GM12864 (cell line): ENCODE data around the gene CAB39L.

Experiments
- DNase-seq: peaks from one replicate; pipeline ENCODE4 v3.0.0-alpha.2; 2011; ENCODE audit warnings: low read depth
- H3K4me3 ChIP-seq: 2 replicates; pipeline ENCODE4 v1.5.1; 2011; ENCODE audit warnings: mild to moderate bottlenecking, low read depth, low read length, control low read depth
- TF ChIP-seq, protein P1 (sequence below): IDR thresholded peaks from 2 replicates; pipeline ENCODE4 v1.5.1; 2011; ENCODE audit warnings: low read depth, mild to moderate bottlenecking, moderate library complexity, low read length, control low read depth, inconsistent platforms; ENCODE audit errors: missing control alignments

CAB39L gene

DNA sequence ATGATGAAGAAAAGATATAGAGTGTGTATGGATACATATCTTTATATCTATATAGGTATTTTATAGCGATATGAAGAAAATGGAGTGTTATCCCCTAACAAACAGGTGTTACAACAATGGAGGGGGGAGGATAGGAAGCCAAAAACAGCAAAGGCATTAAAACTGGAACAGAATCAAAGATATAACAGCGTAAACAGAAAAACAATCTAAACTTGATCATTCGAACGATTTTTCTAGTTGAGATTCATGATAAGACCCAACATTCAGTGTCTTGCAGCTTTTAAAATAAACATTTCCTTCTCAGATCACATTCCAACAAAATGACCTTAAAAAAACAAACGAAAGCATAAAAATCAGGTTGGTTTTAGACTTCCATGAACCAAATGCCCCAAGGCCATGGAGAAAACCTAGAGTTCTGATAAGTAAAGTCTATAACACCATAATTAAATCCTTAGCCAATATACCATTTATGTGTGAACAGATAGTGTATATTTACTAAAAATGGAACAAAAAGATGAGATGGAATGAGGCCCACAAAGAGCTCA is 55.7 kb downstream of the CAB39L start:
- no peak for DNase-seq
- TF ChIP-seq, protein P1, sequence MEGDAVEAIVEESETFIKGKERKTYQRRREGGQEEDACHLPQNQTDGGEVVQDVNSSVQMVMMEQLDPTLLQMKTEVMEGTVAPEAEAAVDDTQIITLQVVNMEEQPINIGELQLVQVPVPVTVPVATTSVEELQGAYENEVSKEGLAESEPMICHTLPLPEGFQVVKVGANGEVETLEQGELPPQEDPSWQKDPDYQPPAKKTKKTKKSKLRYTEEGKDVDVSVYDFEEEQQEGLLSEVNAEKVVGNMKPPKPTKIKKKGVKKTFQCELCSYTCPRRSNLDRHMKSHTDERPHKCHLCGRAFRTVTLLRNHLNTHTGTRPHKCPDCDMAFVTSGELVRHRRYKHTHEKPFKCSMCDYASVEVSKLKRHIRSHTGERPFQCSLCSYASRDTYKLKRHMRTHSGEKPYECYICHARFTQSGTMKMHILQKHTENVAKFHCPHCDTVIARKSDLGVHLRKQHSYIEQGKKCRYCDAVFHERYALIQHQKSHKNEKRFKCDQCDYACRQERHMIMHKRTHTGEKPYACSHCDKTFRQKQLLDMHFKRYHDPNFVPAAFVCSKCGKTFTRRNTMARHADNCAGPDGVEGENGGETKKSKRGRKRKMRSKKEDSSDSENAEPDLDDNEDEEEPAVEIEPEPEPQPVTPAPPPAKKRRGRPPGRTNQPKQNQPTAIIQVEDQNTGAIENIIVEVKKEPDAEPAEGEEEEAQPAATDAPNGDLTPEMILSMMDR = no peak
- no peak overlapping the region for H3K4me3 ChIP-seq

DNA sequence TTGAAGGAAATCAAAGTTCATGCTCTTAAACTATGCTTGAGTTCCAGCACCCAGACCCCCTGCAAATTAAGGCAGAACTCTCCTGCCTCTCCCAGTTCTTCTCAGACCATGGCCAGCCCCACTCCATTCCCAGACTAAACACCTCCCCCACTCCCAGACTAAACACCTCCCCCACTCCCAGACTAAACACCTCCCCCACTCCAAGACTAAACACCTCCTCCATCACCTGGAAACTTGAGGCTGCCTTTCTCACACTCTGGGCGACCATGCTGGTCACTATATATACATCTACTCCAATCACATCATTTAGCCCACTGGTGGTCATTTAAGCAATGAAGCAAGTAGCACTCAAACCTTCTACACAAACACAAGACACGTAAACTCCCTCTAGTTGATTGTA is 57.2 kb downstream of the CAB39L start:
- DNase-seq = no peak
- no peak overlapping the region for H3K4me3 ChIP-seq
- TF ChIP-seq, protein P1 = no peak

DNA sequence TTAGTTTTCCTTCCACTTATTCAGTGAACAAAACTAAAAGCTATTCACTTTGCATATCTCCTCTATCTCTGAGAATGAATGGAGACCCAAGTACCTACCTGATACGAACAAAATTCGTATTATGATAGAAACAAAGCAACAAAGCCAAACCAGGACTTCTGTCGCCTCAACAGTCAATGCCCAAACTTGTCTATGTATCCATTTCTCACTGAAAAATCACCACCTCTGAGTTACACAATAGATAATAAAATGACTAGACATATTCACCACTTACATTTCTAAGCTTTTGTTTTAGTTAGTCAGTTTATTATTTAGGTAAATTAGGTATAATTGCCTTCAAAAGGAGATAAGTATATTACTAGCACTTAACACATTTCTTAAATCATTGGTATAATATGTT is 67.7 kb downstream of the CAB39L start:
- no peak overlapping the region for H3K4me3 ChIP-seq
- TF ChIP-seq, protein P1 = no peak
- no peak for DNase-seq

DNA sequence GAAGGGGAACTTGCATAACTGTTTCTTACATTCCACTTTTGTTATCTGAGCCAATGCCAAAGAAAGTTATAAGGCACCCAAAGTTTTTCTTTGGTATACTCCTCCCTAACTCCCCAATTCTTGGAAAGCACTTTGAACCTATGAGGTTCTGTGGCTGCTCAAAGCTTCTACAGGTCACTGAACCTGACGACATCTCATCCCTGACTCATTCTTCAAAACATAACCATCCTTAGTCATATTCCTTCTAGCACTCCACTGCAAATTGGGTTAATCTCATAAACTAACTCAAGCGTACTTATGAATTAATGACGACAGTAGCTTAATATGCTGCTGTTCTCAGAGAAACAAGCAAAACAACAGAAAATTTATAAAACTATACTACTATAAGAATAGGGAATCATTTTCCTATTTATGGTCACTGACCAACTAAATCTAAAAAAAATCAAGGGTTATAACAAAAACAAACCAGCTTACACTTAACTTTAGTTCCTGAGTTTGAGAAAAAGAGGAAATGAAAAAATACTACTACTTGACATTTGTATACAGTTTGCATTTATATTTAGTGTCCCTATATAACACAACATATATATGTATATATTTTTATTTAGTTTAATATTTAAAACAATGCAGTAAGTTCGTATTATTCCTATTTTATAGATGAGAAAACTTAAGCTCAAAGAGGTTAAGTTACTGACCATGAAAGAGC is 69.1 kb downstream of the CAB39L start:
- no peak for DNase-seq
- H3K4me3 ChIP-seq = no peak overlapping the region
- TF ChIP-seq, protein P1 = no peak

DNA sequence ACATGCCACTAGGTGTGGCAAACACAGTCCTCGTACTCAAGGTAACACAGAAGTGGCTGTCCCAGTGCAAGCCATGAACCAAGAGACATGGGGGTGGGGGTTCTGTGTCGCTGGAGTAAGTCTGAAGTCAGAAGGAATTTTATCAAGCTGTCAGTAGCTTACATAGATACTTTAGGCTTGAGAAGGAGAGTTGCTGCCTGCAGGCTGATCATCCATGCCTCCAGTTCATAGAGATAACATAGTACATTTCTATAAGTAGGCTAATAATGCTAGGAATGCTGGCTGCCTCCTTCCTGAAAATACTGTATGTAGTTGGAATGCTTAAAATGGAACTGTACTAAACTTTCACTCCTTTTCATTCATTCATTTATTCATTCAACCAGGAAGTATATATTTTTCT is 70.1 kb downstream of the CAB39L start:
- no peak overlapping the region for H3K4me3 ChIP-seq
- DNase-seq = no peak
- TF ChIP-seq, protein P1 = no peak

DNA sequence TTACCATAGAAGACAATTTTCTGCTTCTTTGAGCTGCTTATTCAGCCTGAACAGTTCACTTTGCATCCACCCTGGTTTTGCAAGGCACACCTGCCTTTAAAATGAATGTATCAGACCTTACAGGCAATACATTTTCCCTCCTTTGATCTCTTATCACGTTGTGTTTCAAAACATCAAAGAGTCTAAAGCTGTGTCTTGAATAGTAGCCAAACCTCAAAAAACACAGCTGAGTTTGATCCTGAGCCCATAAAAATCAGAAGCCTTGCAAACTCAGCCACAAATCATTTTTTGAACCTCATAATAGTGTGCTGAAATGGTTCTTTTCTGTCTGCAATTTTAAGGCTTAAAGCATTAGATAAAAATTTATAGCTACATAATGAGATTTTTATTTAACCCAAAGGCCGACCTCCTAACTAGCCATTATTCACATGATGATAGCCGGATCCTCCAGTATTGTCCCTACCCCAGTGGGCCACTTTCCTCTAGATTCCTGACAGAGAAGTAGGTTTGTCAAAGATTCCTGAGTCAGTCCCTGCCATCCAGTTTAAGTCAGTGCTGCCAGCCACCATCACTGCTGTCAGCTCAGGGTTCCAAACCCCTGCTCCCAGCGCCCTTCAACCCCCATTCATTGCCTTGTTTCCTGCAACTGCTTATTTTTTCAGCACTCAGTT is 71.8 kb downstream of the CAB39L start:
- TF ChIP-seq, protein P1 = no peak
- H3K4me3 ChIP-seq = no peak overlapping the region
- DNase-seq = no peak
